Measurements from ENCODE around the gene SORBS1.

The SORBS1 gene

DNA sequence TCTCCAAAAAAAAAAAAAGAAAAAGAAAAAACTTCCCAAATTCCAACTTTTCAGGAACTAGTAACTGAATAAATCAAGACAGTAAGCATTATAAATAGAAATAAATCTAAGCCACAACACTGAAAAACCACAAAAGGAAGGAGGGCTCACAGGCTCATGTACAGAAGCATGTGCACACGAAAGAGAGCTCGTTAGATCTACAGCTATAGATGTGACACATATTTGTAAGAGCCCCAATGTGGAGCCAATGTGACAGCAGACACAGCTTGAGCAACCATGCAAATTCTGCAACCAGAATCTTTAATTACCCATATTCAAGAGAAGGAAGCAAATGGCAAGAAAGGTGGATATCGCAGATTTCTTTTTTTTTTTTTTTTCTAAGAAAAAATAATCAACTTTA, 94.7 kb downstream of the SORBS1 start:
- TF ChIP-seq, protein P1, sequence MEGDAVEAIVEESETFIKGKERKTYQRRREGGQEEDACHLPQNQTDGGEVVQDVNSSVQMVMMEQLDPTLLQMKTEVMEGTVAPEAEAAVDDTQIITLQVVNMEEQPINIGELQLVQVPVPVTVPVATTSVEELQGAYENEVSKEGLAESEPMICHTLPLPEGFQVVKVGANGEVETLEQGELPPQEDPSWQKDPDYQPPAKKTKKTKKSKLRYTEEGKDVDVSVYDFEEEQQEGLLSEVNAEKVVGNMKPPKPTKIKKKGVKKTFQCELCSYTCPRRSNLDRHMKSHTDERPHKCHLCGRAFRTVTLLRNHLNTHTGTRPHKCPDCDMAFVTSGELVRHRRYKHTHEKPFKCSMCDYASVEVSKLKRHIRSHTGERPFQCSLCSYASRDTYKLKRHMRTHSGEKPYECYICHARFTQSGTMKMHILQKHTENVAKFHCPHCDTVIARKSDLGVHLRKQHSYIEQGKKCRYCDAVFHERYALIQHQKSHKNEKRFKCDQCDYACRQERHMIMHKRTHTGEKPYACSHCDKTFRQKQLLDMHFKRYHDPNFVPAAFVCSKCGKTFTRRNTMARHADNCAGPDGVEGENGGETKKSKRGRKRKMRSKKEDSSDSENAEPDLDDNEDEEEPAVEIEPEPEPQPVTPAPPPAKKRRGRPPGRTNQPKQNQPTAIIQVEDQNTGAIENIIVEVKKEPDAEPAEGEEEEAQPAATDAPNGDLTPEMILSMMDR (conservative IDR thresholded peaks at IDR 0.05; ENCODE audit: low read depth, low read length) = no peak
- Histone ChIP-seq H3K4me1 (ENCODE audit: low read depth, poor library complexity, severe bottlenecking) (no peaks in the 10 kb centered on the region), H3K4me2 (no peak overlapping the region), H3K9ac (no peak overlapping the region), H2AFZ (ENCODE audit: low read depth) (no peak overlapping the region), H3K4me3 (IDR thresholded peaks at IDR 0.05; ENCODE audit: insufficient read depth, low read depth, low read length) (no peak overlapping the region), H3K27ac (no peak overlapping the region), H3K27me3 (ENCODE audit: insufficient read depth, low read depth) (no peaks in the 10 kb centered on the region), H3K79me2 (ENCODE audit: insufficient read depth, low read depth) (no peaks in the 10 kb centered on the region), H3K36me3 (ENCODE audit: insufficient read depth) (no peaks in the 10 kb centered on the region), H4K20me1 (ENCODE audit: insufficient read depth) (no peaks in the 10 kb centered on the region)

DNA sequence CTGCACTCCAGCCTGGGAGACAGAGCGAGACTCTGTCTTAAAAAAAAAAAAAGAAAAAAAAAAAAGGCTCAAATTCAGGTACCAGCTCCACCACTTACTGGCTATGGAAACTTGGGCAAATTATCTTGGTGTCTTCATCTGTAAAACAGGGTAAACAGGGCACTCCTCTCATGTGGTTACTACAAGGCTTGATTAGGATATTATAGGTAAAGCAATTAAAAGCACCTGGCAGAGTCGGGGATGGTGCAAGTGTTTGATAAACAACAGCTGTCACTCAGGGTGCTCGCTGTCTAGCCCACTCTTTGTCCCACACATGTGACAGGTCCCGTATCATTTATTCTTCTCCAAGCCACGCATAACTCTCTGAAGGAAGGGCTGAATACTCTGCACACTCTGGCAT, 96.9 kb downstream of the SORBS1 start:
- Histone ChIP-seq H3K4me2 (no peak overlapping the region), H3K4me1 (ENCODE audit: low read depth, poor library complexity, severe bottlenecking) (no peaks in the 10 kb centered on the region), H3K79me2 (ENCODE audit: insufficient read depth, low read depth) (no peaks in the 10 kb centered on the region), H3K36me3 (ENCODE audit: insufficient read depth) (no peaks in the 10 kb centered on the region), H2AFZ (ENCODE audit: low read depth) (no peak overlapping the region), H3K27ac (no peak overlapping the region), H3K9ac (no peak overlapping the region), H3K4me3 (IDR thresholded peaks at IDR 0.05; ENCODE audit: insufficient read depth, low read depth, low read length) (no peak overlapping the region), H3K27me3 (ENCODE audit: insufficient read depth, low read depth) (no peaks in the 10 kb centered on the region), H4K20me1 (ENCODE audit: insufficient read depth) (no peaks in the 10 kb centered on the region)
- TF ChIP-seq, protein P1 (conservative IDR thresholded peaks at IDR 0.05; ENCODE audit: low read depth, low read length) = no peak

GRCh38 chr10:95462740-95463667, 98.2 kb downstream of the SORBS1 start:
- H3K4me3 ChIP-seq (IDR thresholded peaks at IDR 0.05; ENCODE audit: insufficient read depth, low read depth, low read length) = no peak overlapping the region
- H3K9ac ChIP-seq = no peak overlapping the region
- no peak overlapping the region for H3K4me2 ChIP-seq
- H3K36me3 ChIP-seq (ENCODE audit: insufficient read depth) = no peaks in the 10 kb centered on the region
- TF ChIP-seq, protein P1 (conservative IDR thresholded peaks at IDR 0.05; ENCODE audit: low read depth, low read length) = no peak
- H3K27me3 ChIP-seq (ENCODE audit: insufficient read depth, low read depth) = no peaks in the 10 kb centered on the region
- H2AFZ ChIP-seq (ENCODE audit: low read depth) = no peak overlapping the region
- no peak overlapping the region for H3K27ac ChIP-seq
- no peaks in the 10 kb centered on the region for H3K79me2 ChIP-seq (ENCODE audit: insufficient read depth, low read depth)
- H4K20me1 ChIP-seq (ENCODE audit: insufficient read depth) = no peaks in the 10 kb centered on the region
- H3K4me1 ChIP-seq (ENCODE audit: low read depth, poor library complexity, severe bottlenecking) = no peaks in the 10 kb centered on the region

DNA sequence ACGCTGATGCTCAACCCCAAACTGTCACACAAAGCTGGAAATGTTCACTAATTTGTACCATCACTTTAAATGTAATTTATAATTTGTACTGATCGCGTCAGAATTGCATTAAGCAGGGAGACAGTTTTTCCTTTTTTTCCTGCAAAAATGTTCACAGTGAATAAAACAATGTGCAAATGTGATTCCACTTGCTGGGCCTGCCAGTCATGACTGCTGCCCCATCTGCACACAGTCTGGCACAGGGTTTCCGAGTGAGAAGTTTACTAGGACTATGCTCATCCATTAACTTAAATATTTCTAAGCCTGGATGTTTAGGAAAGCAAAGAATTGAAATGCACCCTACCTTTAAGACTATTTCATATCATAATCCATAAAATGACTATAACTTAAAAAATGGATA, 99.6 kb downstream of the SORBS1 start:
- Histone ChIP-seq H3K36me3 (ENCODE audit: insufficient read depth) (no peaks in the 10 kb centered on the region), H3K79me2 (ENCODE audit: insufficient read depth, low read depth) (no peaks in the 10 kb centered on the region), H2AFZ (ENCODE audit: low read depth) (no peak overlapping the region), H3K4me2 (no peak overlapping the region), H3K27me3 (ENCODE audit: insufficient read depth, low read depth) (no peaks in the 10 kb centered on the region), H3K9ac (no peak overlapping the region), H3K4me1 (ENCODE audit: low read depth, poor library complexity, severe bottlenecking) (no peaks in the 10 kb centered on the region), H3K27ac (no peak overlapping the region), H3K4me3 (IDR thresholded peaks at IDR 0.05; ENCODE audit: insufficient read depth, low read depth, low read length) (no peak overlapping the region), H4K20me1 (ENCODE audit: insufficient read depth) (no peaks in the 10 kb centered on the region)
- TF ChIP-seq, protein P1 (conservative IDR thresholded peaks at IDR 0.05; ENCODE audit: low read depth, low read length) = no peak

Data from KMS-11 (cell line).